ENCODE measurements around the gene MIOS. TPM values are rescaled to one million over a fixed set of nuclear protein-coding genes. Genes with fewer than 3 reads are reported as not detected.

Gene MIOS
- total RNA-seq, 1 experiment from 2014 or later: 18.6 TPM

DNA sequence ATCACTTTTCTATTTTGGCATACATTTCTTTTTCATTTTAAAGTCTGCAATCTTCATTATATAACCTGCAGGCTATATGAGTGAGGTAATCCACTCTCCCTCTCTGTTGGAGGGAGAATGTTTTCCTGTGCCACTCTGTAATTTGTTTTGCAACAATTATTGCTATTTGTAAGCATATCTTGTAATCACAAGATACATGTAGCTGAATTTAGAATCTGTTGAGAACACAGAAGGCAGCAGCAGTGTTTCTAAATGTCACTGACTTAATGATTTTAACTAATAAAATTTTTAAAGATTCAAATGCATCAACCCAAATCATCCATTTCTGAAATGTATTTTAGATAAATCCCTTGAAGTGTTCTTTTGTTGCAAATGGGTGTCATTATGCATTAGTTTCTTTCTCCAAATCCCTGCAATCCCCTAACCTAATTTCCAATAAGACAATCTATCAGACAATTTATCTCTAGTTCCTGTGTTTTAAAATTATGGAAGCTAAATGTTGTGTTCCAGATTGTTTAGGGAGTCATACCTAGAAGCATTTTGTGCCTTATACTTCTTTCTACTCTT is 54.0 kb downstream of the MIOS start:
- DNase-seq (no peak), ATAC-seq (no peak)
- Histone ChIP-seq H3K9me3 (ENCODE audit: low read length) (no peaks in the 10 kb centered on the region), H3K4me3 (ENCODE audit: low read length) (no peak overlapping the region), H3F3A (ENCODE audit: low read length, unreplicated experiment) (no peaks in the 10 kb centered on the region), H2AFZ (ENCODE audit: low read length) (no peak overlapping the region), H3K9me2 (replicated peaks; ENCODE audit: low read length) (no peaks in the 10 kb centered on the region), H3K79me2 (ENCODE audit: low read length) (no peaks in the 10 kb centered on the region), H3K9ac (ENCODE audit: low read length) (no peak overlapping the region), H3K27ac (ENCODE audit: low read length) (no peak overlapping the region), H4K20me1 (ENCODE audit: low read length) (no peaks in the 10 kb centered on the region), H3K4me2 (ENCODE audit: low read length) (no peak overlapping the region), H3K27me3 (ENCODE audit: low read length) (no peaks in the 10 kb centered on the region), H3K4me1 (ENCODE audit: insufficient read depth, low read length) (no peaks in the 10 kb centered on the region), H3K36me3 (ENCODE audit: low read depth, low read length) (no peaks in the 10 kb centered on the region)
- TF ChIP-seq, protein P1, sequence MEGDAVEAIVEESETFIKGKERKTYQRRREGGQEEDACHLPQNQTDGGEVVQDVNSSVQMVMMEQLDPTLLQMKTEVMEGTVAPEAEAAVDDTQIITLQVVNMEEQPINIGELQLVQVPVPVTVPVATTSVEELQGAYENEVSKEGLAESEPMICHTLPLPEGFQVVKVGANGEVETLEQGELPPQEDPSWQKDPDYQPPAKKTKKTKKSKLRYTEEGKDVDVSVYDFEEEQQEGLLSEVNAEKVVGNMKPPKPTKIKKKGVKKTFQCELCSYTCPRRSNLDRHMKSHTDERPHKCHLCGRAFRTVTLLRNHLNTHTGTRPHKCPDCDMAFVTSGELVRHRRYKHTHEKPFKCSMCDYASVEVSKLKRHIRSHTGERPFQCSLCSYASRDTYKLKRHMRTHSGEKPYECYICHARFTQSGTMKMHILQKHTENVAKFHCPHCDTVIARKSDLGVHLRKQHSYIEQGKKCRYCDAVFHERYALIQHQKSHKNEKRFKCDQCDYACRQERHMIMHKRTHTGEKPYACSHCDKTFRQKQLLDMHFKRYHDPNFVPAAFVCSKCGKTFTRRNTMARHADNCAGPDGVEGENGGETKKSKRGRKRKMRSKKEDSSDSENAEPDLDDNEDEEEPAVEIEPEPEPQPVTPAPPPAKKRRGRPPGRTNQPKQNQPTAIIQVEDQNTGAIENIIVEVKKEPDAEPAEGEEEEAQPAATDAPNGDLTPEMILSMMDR (conservative IDR thresholded peaks at IDR 0.05; ENCODE audit: low read depth, low read length): no peak
- no peak for TF ChIP-seq EZH2phosphoT487 (IDR thresholded peaks at IDR 0.05; ENCODE audit: borderline replicate concordance, low read length)
- no peak for TF ChIP-seq EZH2 (IDR thresholded peaks at IDR 0.05; ENCODE audit: low read length, unreplicated experiment)
- CTCF ChIA-PET: no interaction called here
- POLR2A ChIA-PET (ENCODE audit: unreplicated experiment): no interaction called here
- BruUV-seq (replicated peaks): no TSS peak
- intact Hi-C loops (cut with micrococcal nuclease): no loop called here

DNA sequence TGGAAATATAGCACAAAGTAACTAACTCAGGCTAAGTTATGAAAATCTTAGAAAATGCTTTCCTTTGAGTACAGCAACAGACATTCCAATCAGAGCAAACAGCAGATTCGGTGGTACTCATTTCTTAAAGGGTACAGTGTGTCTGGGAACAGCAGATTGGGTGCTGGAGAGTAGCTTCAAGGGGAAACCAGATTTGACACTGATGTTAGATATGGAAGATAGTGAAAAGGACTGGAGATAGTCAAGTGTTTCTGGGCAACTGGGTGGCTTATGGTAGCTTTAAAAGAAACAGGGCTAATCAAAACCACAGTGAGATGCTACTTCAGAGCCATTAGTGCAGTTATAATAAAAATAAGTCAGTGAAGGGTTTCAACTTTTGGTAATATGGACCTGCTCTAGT is 61.8 kb downstream of the MIOS start:
- Histone ChIP-seq H3K36me3 (ENCODE audit: low read depth, low read length) (no peaks in the 10 kb centered on the region), H2AFZ (ENCODE audit: low read length) (no peak overlapping the region), H4K20me1 (ENCODE audit: low read length) (no peaks in the 10 kb centered on the region), H3K4me2 (ENCODE audit: low read length) (no peak overlapping the region), H3K4me1 (ENCODE audit: insufficient read depth, low read length) (no peaks in the 10 kb centered on the region), H3K79me2 (ENCODE audit: low read length) (no peaks in the 10 kb centered on the region), H3K9me3 (ENCODE audit: low read length) (no peaks in the 10 kb centered on the region), H3K27me3 (ENCODE audit: low read length) (no peaks in the 10 kb centered on the region), H3F3A (ENCODE audit: low read length, unreplicated experiment) (no peaks in the 10 kb centered on the region), H3K9me2 (replicated peaks; ENCODE audit: low read length) (no peaks in the 10 kb centered on the region), H3K9ac (ENCODE audit: low read length) (no peak overlapping the region), H3K4me3 (ENCODE audit: low read length) (no peak overlapping the region), H3K27ac (ENCODE audit: low read length) (no peak overlapping the region)
- DNase-seq: no peak
- ATAC-seq: no peak
- intact Hi-C loops (cut with micrococcal nuclease): no loop called here
- TF ChIP-seq, protein P1 (conservative IDR thresholded peaks at IDR 0.05; ENCODE audit: low read depth, low read length): no peak
- TF ChIP-seq EZH2 (IDR thresholded peaks at IDR 0.05; ENCODE audit: low read length, unreplicated experiment) (no peak), EZH2phosphoT487 (IDR thresholded peaks at IDR 0.05; ENCODE audit: borderline replicate concordance, low read length) (no peak)
- BruUV-seq (replicated peaks): no TSS peak
- CTCF ChIA-PET: no interaction called here
- POLR2A ChIA-PET (ENCODE audit: unreplicated experiment): no interaction called here

DNA sequence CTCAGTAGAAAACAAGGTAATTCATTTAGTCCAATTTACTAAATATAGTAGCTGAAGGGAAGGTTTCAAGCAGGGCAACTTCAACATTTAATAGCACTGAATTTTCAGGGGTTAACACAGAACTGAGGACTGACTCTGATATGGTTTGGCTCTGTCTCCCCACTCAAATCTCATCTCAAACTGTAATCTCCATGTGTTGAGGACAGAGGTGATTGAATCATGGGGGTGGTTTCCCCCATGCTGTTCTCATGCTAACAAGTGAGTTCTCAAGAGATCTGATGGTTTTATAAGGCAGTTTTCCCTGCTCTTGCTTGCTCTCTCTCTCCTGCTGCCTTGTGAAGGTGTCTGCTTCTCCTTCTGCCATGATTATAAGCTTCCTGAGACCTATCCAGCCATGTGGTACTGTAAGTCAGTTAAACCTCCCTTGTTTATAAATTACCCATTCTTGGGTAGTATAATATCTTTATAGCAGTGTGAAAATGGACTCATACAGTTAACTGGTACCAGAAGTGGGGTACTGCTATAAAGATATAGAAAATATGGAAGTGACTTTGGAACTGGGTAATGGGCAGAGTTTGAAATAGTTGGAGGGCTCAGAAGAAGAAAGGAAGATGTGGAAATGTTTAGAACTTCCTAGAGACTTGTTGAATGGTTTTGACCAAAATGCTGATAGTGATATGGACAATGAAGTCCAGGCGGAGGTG is 64.1 kb downstream of the MIOS start:
- intact Hi-C loops (cut with micrococcal nuclease): no loop called here
- POLR2A ChIA-PET (ENCODE audit: unreplicated experiment): no interaction called here
- H3K4me1 ChIP-seq (ENCODE audit: insufficient read depth, low read length): no peaks in the 10 kb centered on the region
- no peak for TF ChIP-seq EZH2phosphoT487 (IDR thresholded peaks at IDR 0.05; ENCODE audit: borderline replicate concordance, low read length)
- no peak for TF ChIP-seq EZH2 (IDR thresholded peaks at IDR 0.05; ENCODE audit: low read length, unreplicated experiment)
- TF ChIP-seq, protein P1 (conservative IDR thresholded peaks at IDR 0.05; ENCODE audit: low read depth, low read length): no peak
- H3K36me3 ChIP-seq (ENCODE audit: low read depth, low read length): no peaks in the 10 kb centered on the region
- H4K20me1 ChIP-seq (ENCODE audit: low read length): no peaks in the 10 kb centered on the region
- no TSS peak for BruUV-seq (replicated peaks)
- ATAC-seq (no peak), DNase-seq (no peak)
- no peaks in the 10 kb centered on the region for H3K9me2 ChIP-seq (replicated peaks; ENCODE audit: low read length)
- no peaks in the 10 kb centered on the region for H3F3A ChIP-seq (ENCODE audit: low read length, unreplicated experiment)
- no peak overlapping the region for H3K9ac ChIP-seq (ENCODE audit: low read length)
- CTCF ChIA-PET: no interaction called here
- no peaks in the 10 kb centered on the region for H3K79me2 ChIP-seq (ENCODE audit: low read length)
- H2AFZ ChIP-seq (ENCODE audit: low read length): no peak overlapping the region
- no peak overlapping the region for H3K27ac ChIP-seq (ENCODE audit: low read length)
- no peaks in the 10 kb centered on the region for H3K27me3 ChIP-seq (ENCODE audit: low read length)
- H3K9me3 ChIP-seq (ENCODE audit: low read length): no peaks in the 10 kb centered on the region
- no peak overlapping the region for H3K4me2 ChIP-seq (ENCODE audit: low read length)
- H3K4me3 ChIP-seq (ENCODE audit: low read length): no peak overlapping the region
